Cardiac septum (tissue), 1 donor: ENCODE measurements around the gene ZNF385C. TPM values are rescaled to one million over a fixed set of nuclear protein-coding genes. Genes with fewer than 3 reads are reported as not detected.
"Not testable (repeated sequence)": the region's sequence is repeated elsewhere in the genome, so short reads cannot be mapped to it uniquely, and the experiment has no call there.

Experiments
- DNase-seq: peaks from one replicate; pipeline ENCODE4 v3.0.0-alpha.2; 2020; ENCODE audit warnings: low spot score
- intact Hi-C: fragments of 100-400 bp; cut with DNase I; formaldehyde crosslinking; loops from one replicate; pipeline ENCODE4 v1.14.0; 2022
- long read RNA-seq: library from polyadenylated mRNA; unstranded; transcript quantifications from one replicate; pipeline ENCODE4 v2.0.0, GENCODE V29; 2021
- total RNA-seq: library from RNA; stranded (reverse); fragmentation: NEBNext Ultra II Directional; extraction: Animal tissue kit (Norgen Biotek cat#: 25700); gene quantifications from one replicate; pipeline ENCODE4 v1.2.1, GENCODE V29; 2021
- donor health status: DM: no; HTN: no; CAD: no.

The ZNF385C gene
- 0.13 TPM for total RNA-seq
- long read RNA-seq, partial matches to known transcripts = 0 of 1 reads
- long read RNA-seq, other reads (novel, unspliced or antisense) = 1 of 1 reads

DNA sequence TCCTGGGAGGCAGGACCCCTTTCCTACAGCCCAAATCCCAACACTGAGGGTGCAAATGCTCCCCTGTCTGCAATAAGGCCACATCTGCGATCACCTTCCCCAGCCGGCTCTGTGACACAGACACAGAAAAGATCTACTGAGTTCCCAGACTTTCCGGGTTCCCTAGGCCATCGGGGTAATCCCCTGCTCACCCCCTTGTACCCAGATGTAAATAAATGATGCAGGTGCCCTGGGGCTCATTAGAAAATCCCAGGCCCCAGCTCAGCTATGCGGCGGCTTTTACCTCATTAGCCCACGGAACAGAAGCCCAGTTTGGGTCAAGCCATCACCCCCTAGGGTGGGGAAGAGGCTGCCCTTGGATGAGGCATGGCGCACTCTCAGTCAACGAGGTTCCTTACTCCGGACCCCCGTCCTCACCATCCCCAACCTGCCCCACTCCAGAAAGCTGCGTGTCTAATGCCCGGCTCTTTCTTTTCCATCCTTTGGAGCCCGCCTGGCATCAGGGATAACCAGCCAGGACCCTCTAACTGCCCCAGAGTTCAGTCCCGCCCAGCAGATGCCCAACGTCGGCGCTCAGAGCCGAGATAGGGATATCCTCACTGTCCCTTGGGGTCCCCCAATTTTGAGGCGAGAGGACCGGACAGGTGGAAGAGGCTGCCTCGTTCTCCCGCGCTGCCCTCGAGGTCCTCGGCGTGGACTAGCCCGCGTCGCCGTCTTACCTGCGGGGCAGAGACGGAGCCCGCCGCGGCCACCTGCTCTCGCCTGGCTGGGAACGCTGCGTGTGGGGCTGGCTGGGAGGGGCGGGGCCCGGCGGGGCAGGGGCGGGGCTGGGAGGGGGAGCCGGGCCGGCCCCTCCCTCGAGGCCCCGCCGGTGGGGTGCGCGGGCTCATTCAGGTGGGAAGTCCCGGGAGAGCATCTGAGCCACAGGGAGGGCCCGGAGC lies at the start of gene ZNF385C:
Gene ZNF385C (minus strand): TSS at position 783 of the 941 bp plus-strand sequence. CDS start 35,417 bp downstream, outside the sequence.
- intact Hi-C loops = loop anchor here (5.0 kb wide), 1 partner anchor 136 kb away; no protein-coding TSS in a partner anchor
- DNase-seq = no peak

DNA sequence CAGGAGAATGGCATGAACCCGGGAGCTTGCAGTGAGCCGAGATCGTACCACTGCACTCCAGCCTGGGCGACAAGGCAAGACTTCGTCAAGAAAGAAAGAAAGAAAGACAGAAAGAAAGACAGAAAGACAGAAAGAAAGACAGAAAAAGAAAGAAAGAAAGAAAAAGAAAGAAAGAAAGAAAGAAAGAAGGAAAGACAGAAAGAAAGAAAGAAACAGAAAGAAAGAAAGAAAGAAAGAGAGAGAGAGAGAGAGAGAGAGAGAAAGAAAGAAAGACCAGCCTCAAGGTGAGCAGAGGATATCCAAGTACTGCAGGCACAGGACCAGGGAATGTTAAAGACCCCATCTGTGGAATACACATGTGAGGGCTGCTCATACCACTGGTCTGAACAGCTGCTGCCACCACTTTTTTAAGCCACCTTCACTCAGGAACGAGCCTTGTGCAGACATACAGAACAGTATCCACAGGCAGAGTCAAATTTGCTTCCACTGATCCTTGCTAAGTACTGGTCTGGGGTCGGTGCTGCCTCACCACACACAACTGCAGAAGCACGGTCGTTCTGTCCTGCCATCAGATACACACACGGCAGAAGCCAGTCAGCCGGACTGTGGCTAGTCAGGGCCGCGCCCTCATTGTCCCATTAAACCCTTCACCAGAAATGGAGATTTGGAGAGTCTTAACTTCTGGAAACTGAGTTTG lies 48.8 kb upstream of the ZNF385C start:
- intact Hi-C loops = no loop called here
- no peak for DNase-seq

- intact Hi-C loops, DNase-seq: not testable (repeated sequence)
Observed at GRCh38 chr17:42143138-42143537, 44.9 kb upstream of the ZNF385C start.

DNA sequence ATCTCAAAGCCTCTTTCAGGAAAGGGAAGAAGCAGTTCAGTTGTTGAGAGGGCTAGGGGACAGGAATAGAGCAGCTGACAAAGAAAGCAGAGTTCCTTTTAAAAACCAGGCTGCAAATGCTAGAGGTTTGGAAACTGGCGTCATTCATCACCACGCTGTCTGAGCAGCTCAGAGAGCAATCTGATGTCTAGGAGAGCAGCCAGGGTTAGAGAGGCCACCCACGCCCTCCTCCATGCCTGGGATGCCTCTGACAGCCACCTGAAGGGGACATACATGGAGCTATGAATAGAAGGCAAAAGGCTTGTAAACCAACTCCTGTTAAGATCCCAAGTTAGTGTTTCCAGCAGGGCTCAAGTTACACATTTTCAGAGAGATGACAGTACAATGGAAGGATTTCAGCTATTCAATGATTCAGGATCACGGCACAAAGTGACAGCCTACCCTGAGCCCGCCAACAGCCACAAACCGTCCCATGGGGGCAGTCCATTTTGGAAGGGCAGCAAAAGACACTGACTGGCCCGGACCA lies 44.2 kb upstream of the ZNF385C start:
- no peak for DNase-seq

DNA sequence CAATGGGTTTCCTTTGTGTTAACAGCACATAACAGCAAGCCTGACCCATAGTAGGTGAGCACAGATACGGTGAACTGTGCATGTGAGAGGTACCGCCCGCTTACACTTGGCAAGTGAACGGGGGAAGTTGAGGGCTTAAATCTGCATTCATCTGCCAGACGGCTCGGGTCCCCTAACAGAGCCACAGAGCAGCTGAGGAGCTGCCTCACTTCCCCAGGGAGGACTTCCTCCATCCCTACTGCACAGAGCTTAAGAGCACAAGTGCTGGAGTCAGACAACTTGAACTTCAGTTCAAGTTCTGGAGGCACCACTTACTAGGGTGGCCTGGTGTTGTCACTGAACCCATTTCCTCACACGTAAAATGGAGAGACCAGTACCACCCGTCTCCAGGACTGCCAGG lies 43.1 kb upstream of the ZNF385C start:
- no peak for DNase-seq
- intact Hi-C loops = no loop called here

More for the DNA sequence above, 44.2 kb upstream of the ZNF385C start:
- intact Hi-C loops = no loop called here

DNA sequence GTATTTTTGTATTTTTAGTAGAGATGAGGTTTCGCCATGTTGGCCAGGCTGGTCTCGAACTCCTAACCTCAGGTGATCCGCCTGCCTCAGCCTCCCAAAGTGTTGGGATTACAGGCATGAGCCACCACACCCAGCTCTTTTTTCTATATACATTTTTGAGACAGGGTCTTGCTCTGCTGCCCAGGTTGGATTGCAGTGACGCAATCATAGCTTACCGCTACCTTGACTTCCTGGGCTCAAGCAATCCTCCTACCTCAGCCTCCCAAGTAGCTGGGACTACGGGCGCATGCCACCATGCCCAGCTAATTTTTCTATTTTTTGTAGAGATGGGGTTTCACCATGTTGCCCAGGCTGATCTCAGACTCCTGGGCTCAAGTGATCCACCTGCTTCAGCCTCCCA lies 42.4 kb upstream of the ZNF385C start:
- intact Hi-C loops = not testable (repeated sequence)

DNA sequence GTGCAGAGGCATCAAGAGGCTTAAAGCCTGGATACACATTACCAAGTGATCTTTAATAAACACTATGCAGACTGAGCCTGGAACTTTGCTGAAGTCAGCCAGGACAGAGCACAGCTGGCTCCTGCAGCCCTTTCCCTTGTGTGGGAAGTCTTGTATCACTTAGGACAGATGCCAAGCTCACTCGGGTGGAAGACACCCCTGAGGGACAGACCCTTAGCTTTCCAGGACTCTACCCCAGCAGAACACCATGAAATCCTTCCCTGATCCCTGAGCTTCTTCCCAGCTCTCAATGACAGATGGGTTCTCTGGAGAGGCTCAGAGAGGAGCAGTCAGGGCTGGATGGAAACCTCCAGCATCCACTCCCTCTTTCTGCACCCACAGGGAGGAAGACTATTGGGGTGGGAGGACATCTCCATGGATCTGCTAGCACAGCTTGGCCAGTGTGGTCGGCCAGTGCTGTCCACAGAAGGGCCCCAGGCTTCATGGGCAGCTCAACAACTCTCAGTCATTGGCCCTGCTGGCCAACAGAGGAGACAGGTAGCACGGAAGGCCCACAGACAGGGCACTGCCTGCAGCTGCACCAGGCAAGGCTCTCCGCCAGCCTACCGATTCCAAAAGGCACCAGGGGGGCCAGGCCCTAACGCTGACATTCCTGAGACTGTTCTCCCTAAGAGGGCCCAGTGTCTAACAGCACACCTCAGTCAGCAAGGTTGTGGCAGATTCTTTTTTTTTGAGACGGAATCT lies 40.6 kb upstream of the ZNF385C start:
- DNase-seq = no peak
- intact Hi-C loops = no loop called here

More for the DNA sequence above, 42.4 kb upstream of the ZNF385C start:
- not testable (repeated sequence) for DNase-seq

GRCh38 chr17:42136654-42137051 lies 38.4 kb upstream of the ZNF385C start:
- DNase-seq = no peak
- intact Hi-C loops = no loop called here

DNA sequence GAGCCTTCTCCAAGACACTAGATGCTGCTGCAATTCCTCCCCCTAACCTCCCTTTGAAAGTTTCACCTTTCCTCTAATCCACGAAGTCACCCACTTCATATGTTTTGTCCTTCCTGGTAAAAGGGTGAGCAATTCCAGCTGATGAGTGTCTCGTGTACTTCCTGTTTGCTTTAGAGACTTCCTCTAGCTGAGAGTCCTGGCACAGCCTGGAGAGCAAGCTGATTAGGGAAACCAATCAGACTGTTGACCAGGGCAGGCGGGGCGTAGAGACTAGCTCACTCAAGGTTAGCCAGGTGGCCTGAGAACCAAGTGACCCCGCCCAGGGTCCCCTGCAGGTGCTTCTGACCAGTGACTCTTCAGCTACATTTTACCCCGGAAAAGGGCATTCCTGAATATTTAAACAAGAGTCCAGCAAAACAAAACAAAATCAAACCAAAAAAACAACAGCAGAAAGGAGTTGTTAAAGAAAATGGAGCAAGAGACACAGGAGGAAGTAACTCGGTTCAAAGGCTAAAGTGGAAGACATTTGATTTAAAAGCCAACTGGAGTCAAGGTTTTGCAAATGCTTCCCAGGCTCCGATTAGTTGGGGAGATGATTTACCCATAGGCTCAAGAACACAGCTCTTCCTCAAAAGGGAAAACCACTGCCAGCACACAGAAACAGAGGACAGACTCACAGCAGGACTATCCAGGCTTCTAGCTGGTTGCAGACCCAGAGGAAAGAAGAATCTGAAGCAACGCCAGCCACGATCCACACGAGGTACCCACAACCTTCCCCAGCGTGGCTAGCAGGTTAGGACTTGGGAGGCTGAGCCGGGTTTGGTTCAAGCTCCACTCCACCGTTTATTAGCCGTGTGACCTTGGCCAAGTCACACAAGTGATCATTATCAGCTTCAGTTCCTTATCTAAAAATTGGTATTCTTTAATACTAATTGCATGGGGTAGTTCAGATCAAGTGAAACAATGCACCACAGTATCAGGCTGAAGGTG lies 37.7 kb upstream of the ZNF385C start:
- intact Hi-C loops = no loop called here
- peak; percentile 82 for DNase-seq

DNA sequence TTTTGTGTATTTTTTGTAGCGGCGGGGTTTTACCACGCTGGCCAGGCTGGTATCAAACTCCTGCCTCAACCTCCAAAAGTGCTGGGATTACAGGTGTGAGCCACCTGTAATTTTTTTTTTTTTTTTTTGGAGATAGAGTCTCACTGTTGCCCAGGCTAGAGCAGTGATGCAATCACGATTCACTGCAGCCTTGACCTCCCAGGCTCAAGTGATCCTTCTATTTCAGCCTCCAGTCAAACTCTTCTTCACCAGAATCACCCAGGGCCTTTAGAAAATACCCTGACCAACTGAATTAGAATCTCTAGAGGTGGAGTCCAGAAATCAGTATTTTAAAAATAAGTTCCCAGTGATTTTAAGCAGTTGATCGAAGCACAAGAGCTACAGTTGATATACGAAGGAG lies 36.9 kb upstream of the ZNF385C start:
- no peak for DNase-seq
- intact Hi-C loops = no loop called here

GRCh38 chr17:42133461-42134041 lies 35.3 kb upstream of the ZNF385C start:
- intact Hi-C loops = no loop called here
- no peak for DNase-seq

DNA sequence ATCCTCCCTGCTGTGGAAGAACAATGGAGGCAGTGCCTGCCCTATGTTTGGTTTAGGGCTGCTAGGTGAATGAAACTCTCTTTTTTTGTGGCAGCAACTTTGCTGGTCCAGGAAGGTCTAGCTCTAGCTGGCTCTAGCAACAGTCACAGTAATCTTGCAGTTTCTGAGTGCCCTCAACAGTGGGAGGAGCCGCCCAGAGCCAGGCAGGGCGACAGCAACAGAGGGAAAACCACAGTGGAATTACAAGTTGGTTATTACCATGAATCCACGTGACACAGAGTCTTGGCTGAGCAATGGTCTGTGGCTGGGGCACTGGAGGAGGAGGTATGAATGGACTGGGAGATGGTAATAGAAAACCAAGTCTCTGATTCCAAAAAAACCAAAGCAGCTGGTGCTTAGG lies 34.7 kb upstream of the ZNF385C start:
- DNase-seq = no peak
- intact Hi-C loops = no loop called here

GRCh38 chr17:42131981-42132432 lies 33.7 kb upstream of the ZNF385C start:
- no peak for DNase-seq
- intact Hi-C loops = no loop called here

DNA sequence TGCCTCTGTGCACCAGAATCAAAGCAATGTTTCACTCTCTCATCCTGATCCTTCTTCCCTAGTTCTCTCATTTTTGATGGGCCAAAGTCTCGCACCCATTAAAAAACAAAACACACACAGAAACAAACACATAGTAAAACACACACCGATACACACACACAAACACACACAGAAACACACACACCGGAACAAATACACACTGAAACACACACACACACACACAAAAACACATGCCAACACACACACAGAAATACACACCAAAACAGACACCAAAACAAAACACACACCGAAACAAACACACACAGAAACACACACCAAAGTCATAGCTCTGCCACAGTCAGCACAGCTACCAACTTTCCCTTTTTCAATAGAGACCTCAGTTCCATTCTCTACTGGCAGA lies 33.0 kb upstream of the ZNF385C start:
- DNase-seq = no peak
- intact Hi-C loops = no loop called here

DNA sequence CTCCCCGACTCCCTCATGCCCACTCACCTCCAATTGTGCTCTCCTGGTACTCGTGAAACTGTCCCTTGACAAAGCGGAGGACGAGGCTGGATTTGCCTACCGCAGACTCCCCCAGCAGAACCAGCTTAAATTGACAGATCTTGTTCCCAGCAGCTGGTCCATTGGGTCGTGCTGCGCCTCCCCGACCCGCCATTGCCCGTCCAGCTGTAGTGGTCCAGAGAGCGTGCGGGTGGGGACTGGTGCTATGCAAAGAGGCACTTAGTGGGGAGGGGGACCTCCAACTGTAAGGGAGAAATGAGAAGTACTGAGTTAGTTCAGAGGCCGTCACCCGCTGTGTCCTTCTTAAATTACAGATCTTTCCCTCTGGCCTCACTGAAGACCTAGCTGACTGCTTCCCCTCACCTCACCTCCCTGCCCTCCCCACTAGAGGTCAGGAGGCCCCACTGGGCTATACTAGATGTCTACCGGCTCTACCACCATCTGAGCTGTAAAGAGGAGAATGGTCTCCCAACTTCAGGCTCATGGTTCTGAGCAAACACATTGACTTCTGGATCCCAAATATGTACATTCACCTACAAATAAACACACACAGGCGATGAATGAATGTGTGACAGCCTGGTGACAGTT lies 32.1 kb upstream of the ZNF385C start:
- intact Hi-C loops = no loop called here
- DNase-seq = no peak

DNA sequence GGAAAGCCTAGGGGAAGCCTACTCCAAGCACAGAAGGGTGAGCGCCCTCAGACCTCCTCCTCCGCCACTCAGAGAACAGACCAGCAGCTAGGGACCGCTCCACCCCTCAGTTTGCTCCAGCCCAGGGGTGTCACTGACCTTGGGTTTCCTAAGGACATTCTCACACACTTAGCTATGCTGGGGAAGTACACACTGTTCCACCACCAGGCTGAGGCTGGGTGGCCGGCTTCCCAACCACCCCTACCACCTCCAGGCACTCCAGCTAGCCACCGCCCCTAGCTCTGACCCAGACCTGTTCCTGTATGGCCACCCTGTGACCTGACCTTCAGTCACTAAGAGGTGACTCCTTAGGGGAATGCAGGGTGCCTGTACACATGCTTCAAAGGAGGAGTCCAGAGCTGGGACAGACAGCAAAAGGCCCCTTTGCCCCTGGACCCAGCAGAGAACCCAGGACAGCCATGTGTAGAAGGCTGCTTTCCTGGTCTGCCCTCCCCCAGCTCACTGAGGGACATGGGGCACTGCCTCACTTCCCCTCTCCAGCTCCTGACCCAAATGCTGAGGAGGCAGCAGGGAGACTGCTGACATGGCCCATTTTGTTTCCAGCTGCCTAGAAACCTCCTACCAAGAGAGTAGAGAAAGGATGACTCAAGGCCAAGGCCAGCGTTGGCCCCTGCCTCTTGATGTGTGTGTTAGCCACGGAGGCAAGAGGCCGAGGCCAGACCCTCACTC lies 31.0 kb upstream of the ZNF385C start:
- DNase-seq = no peak
- intact Hi-C loops = loop anchor here (5.0 kb wide), 1 partner anchor 53 kb away; the partner anchor contains the start of gene KCNH4

DNA sequence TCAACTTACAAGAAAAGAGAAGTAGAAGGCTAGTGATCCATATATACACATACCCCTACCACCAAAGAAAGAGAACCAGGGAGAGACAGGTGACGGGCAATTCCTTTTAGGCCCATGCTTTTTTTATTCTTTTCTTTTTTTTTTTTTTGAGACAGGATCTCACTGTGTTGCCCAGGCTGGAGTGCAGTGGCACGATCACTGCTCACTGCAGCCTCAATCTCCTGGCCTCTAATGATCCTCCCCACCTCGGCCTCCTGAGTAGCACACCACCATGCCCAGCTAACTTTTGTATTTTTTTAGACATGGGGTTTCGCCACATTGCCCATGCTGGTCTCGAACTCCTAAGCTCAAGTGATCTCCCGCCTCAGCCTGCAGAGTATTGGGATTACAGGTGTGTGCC lies 29.1 kb upstream of the ZNF385C start:
- DNase-seq = no peak
- intact Hi-C loops = loop anchor here (5.0 kb wide), 1 partner anchor 55 kb away; the partner anchor contains the start of gene KCNH4
